A549 treated with DMSO at 1 μM for 4 hours (cell line): ENCODE data around the gene ZNF286A. TPM values are rescaled to one million over a fixed set of nuclear protein-coding genes. Genes with fewer than 3 reads are reported as not detected.

Experiments used
- total RNA-seq: library from RNA; stranded (reverse); fragments of 200-300 nt; extraction: Qiagen RNA extraction; gene quantifications from 5 replicates; pipeline ENCODE4 v1.2.3, GENCODE V29; 2022; ENCODE audit warnings: low read depth

The ZNF286A gene
- total RNA-seq = 27.1 to 41.0 TPM (median 33.6 TPM) in 5 replicates

GRCh38 chr17:15699413-15699924 lies at the start of gene ZNF286A:
Gene ZNF286A, plus strand, starts transcription at chr17:15699752. Its CDS starts 578 bp downstream, at chr17:15700330.

GRCh38 chr17:15683824-15684478 lies 15.6 kb upstream of the ZNF286A start, which contains the start of gene TRIM16:
Gene TRIM16, minus strand, starts transcription at chr17:15684311. Its CDS starts 32,702 bp downstream, at chr17:15651609.

GRCh38 chr17:15731900-15732299 lies 32.3 kb downstream of the ZNF286A start, which contains the start of gene TBC1D26:
Gene TBC1D26, plus strand, starts transcription at chr17:15732283. Its CDS starts 3,066 bp downstream, at chr17:15735349.

Other genes starting within 250 kb of the ZNF286A start
- gene CDRT4, start 232.1 kb upstream of the ZNF286A start, total RNA-seq = 0.61 to 1.5 TPM (median 0.66 TPM) in 5 replicates
- gene TVP23C, start 136.3 kb upstream of the ZNF286A start, total RNA-seq = 6.9 to 11.5 TPM (median 10.6 TPM) in 5 replicates
- gene FBXW10B, start 80.0 kb upstream of the ZNF286A start, total RNA-seq = 2.8 to 4.9 TPM (median 3.6 TPM) in 5 replicates
- gene TRIM16, start 15.4 kb upstream of the ZNF286A start, total RNA-seq = 242 to 294 TPM (median 262 TPM) in 5 replicates
- not detected in 5 replicates for gene TBC1D26, start 32.5 kb downstream of the ZNF286A start, total RNA-seq
- gene ADORA2B, start 245.4 kb downstream of the ZNF286A start, total RNA-seq = 10.1 to 15.3 TPM (median 11.9 TPM) in 5 replicates